ENCODE measurements around the gene SPTB.
"Not testable (repeated sequence)": the region's sequence is repeated elsewhere in the genome, so short reads cannot be mapped to it uniquely, and the experiment has no call there.

SPTB gene

GRCh38 chr14:64879635-64880220 is at the start of gene SPTB:
SPTB (minus strand) TSS chr14:64879907; CDS start chr14:64823094, 56,813 bp downstream.
- DNase-seq: peak; percentile 93

GRCh38 chr14:64929014-64929359 is 49.3 kb upstream of the SPTB start:
- DNase-seq: no peak

- DNase-seq: no peak
These were observed 48.7 kb upstream of the SPTB start for GRCh38 chr14:64928239-64929013.

GRCh38 chr14:64927031-64927430 is 47.3 kb upstream of the SPTB start:
- DNase-seq: peak; percentile 18

- peak; percentile 57 for DNase-seq
These were observed 46.8 kb upstream of the SPTB start for GRCh38 chr14:64926398-64926995.

DNA sequence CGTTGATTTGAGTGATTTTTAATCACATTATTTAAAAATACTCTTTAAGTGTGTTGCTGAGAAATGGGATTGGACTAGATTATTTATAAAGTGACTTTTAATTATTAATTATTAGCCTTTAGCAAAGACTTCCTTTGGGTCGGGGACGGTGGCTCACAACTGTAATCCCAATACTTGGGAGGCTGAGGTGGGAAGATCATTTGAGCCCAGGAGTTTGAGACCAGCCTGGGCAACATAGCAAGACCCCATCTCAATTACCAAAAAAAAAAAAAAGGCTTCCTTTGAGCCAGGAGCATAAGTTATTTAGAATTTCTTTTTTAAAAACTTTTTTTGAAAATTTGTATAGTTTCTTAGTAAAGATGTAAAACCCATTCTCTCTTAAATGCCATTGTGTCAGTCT is 43.3 kb upstream of the SPTB start:
- DNase-seq: no peak

- DNase-seq: no peak
These were observed 40.8 kb upstream of the SPTB start for GRCh38 chr14:64920465-64920864.

- DNase-seq: no peak
These were observed 39.9 kb upstream of the SPTB start for GRCh38 chr14:64919618-64920017.

GRCh38 chr14:64919215-64919614 is 39.5 kb upstream of the SPTB start:
- no peak for DNase-seq

DNA sequence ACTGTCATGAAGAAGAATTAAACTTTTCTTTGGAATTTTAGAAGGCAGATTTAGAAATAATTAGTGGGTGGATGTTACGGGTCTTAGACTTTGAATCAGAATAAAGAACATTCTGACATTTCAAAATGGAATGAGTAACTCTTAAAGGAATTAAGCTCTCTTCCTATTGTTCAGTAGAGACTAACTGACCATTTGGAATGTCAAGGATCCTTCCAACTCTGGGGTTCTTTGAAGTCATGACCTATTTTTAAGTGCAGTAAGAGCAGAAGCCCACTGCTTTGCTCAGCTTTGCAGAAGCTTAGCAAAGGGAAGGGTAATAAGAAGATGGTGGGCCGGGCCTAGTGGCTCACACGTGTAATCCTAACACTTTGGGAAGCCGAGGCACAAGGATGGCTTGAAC is 38.5 kb upstream of the SPTB start:
- DNase-seq: no peak

DNA sequence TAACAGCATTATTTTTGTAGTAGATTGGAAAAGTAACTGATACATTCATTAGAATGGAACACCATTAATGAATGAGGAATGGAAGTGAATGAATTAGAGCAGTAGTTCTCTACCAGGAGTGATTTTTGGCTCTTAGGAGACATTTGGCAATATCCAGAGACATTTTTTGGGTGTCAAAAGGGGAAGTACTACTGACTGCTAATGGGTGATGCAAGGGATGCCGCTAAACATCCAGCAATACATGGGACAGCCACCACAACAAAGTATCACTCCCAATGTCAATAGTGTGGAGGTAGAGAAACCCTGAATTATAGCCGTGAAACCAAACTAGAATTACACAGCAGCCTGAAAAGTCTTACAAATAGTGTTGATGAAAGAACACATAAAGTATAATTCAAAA is 36.1 kb upstream of the SPTB start:
- peak; percentile 28 for DNase-seq

DNA sequence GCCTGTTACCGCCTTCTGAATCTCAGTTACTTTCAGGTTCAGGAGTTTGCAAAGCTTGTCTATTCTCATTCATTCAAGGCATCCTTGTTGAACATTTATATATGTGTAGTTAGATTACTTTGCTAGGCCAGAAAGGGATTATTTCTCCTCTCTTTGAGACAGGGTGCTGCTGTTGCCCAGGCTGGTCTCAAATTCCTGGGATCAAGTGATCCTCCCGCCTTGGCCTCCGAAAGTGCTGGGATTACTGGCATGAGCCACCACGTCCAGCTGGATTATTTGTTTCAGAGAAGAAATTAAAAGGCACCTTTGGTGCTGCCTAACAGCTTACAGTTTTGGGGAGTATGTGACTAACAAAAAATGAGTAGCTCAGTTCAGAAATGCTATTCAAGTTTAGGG is 35.3 kb upstream of the SPTB start:
- DNase-seq: no peak

DNA sequence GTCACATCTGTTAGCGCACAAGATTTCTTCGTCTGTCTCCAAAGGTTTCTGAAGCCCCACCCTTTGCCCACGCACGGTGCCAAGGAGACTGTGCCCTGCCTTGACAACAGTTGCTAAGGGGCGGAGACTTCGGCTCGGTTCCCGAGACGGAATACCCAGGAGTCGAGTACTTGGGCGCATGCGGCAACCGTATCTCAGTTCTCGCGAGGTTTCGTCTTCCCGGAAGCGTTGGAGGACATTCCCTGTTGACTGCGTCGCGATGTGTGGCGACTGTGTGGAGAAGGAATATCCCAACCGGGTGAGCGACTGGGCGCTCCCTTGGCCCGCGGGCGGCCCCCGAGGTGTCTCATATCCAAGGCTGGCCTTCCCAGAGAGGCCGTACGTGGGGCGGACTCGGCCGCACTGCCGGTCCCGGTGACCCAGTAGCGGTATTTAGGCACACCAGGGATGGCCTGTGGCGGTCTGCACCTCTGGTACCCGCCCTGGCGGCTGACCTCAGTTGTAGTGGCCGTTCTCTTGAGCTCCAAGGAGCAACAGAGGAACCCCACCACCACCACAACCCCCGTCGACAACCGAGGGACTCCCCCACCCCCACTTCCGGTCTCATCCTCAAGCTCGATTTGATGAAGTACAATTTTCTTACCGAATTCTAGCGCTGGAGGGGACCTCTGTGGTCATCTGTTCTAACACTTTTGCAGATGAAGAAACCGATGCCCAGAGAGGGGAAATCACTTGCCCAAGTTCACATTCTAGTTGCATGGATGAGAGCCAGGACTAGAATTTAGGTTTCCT is 34.7 kb upstream of the SPTB start, which contains the start of gene CHURC1:
Gene CHURC1, plus strand, starts transcription at position 219 of the 792 bp plus-strand sequence. Its CDS starts 41 bp downstream, at position 260.
- peak; percentile 100 for DNase-seq

GRCh38 chr14:64913477-64913876 is 33.8 kb upstream of the SPTB start:
- not testable (repeated sequence) for DNase-seq

DNA sequence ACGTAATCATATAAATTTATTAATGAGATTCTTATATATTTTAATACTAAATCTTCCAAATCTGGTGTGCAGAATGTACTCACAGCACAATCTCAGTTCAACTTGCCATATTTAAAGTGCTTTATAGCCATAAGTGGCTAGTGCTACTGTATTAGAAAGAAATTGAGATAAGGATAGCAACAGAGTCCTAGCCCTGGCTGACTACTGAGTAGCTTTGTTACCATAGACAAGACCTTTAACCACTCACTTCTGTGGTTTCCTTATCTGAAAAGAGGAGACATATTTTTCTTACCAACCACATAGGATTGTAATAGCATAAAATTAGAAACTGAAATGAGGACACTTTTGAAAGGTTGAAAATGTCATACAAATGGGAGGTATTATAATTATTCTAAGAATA is 32.6 kb upstream of the SPTB start:
- DNase-seq: peak; percentile 80

- peak; percentile 36 for DNase-seq
These were observed 31.3 kb upstream of the SPTB start for GRCh38 chr14:64910847-64911495.

- no peak for DNase-seq
These were observed 26.3 kb upstream of the SPTB start for GRCh38 chr14:64906022-64906421.

DNA sequence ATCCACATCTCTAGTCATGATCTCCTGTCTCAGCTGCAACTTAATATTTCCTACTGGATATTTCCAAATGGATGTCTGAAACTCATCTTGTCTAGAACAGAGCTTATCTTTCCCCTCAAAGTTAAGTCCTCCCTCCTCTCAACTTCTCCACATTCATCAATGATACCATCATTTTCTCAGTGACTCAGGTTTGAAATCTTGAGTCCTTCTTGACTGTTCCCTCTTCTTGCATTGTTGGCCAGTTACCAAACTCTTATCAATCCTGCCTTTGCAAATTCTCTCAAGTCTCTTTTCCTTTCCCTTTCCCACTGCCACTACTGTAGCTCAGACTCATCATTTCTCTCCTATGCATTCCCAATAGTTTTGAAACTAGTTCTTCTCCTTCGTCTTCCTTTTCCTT is 20.3 kb upstream of the SPTB start:
- DNase-seq: no peak

- DNase-seq: peak; percentile 91
These were observed 12.2 kb upstream of the SPTB start for GRCh38 chr14:64891839-64892375.

GRCh38 chr14:64891173-64891838 is 11.6 kb upstream of the SPTB start:
- DNase-seq: no peak

DNA sequence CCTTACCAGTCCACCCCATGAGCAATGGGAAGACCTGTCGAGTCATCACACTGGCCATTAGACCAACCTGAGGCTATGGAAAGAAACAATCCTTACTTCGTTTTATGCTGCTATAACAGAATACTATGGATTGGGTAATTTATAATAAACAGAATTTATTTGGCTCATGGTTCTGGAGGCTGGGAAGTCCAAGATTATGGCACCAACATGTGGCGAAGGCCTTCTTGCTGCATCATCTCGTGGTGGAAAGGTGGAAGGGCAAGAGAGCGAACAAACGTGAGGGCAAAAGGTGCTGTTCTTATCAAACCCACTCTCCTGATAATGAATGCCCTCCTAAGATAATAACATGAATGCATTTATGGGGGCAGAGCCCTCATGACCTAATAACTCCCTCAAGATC is 9.6 kb upstream of the SPTB start:
- no peak for DNase-seq

DNA sequence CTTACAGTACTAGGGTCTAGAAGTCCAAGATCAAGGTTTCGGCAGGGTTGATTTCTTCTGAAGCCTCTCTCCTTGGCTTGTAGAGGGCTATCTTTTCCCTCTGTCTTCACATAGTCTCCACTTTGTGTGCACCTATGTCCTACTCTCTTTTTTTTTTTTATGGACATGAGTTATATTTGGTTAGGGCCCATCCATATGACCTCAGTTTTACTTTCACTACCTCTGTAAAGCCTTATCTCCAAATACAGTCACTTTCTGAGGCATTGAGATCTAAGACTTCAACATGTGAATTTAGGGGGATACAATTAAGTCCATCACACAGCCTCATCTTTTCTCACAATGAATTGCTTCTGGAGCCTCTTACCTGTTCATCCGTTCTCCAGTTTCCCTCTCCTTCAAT is 5.9 kb upstream of the SPTB start:
- DNase-seq: peak; percentile 83

Data from hematopoietic multipotent progenitor cell treated with erythropoietin and hydrocortisone succinate and interleukin-3 and kit ligand, for 8 days (in vitro differentiated cells).